ENCODE data around the gene LHFPL2.

The LHFPL2 gene

GRCh38 chr5:78665534-78665933 is 17.0 kb upstream of the LHFPL2 start:
- DNase-seq: no peak

DNA sequence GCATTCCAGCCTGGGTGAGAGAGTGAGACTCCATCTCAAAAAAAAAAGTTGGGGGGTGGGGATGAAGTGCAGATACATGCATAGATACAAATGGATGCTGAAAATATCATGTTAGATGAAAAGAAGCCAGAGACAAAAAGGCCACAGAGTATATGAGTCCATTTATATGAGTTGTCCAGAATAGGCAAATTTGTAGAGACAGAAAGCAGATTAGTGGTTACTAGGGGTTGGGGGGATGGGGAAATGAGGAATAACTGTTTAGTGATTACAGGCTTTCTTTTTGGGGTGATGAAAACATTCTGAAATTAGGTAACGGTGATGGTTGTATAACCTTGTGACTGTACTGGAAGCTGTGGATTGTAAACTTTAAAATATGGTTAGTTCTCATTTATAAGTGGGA is 13.8 kb upstream of the LHFPL2 start:
- DNase-seq: no peak

- DNase-seq: no peak
These were observed 13.1 kb upstream of the LHFPL2 start for GRCh38 chr5:78661691-78662090.

DNA sequence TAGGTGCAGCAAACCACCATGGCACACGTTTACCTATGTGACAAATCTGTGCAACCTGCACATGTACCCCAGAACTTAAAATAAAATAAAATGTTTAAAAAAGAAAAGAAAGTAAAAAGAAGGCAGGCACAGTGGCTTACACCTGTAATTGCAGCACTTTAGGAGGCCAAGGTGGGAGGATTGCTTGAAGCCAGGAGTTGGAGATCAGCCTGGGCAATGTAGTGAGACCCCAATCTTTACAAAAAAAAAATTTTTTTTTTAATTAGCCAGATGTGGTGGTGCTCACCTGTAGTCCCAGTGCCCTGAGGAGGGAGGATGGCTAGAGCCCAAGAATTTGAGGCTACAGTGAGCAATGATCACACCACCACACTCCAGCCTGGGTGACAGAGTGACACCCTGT is 12.5 kb upstream of the LHFPL2 start:
- DNase-seq: no peak

DNA sequence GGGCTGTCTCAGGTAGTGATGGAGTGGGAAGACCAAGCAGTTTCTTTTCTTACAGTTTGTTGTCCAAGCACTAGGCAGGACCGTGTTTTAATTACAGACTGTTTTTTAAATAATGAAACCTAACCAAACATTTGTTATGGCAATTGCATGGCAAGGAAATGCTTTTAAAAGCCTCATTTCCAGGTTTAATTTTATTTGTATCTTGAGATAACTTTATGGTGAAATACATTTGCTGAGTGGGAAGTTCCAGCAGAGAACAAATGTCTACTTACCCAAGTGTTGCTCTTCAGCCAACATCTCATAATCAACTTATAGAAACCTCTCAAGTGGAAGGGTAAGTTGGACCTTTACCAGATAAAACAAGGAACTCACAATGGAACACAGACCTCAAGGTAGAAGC is 11.8 kb upstream of the LHFPL2 start:
- no peak for DNase-seq

DNA sequence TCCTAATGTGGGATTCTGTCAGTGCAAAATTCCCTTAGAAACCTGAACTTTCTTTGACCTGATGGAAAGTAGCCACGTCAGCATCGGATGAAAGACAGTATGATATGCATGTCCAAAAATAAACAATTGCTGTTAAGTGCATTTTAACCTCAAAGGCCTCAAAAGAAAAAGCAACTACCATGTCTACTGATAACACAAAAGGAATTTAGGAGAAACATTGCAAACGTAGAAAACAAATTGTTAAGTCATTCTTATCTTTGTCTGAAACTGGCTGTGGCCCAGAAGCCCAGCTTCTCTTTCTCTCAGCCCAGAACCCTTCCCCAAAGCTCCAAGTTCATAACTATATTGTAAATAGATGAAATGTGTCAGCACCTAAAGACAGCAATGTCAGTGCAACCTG is 11.1 kb upstream of the LHFPL2 start:
- no peak for DNase-seq

DNA sequence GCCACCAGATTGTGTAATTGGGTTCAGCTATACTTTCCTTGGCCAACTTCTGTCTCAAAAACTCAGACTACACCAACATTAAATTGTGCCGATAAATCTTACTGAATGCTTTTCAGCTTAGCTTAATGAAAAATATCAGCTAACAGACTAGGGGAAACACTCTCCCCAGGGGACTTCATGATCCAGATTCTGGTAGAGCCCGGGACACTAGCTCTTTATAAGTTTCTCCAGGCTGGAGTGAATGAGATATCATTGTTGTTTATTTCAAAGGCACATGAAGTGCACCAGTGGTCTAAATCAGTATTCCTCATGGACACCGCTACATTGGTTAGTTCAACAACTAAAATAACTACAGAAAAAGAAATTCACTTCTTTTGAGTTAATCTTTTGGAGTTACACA is 10.5 kb upstream of the LHFPL2 start:
- DNase-seq: no peak

DNA sequence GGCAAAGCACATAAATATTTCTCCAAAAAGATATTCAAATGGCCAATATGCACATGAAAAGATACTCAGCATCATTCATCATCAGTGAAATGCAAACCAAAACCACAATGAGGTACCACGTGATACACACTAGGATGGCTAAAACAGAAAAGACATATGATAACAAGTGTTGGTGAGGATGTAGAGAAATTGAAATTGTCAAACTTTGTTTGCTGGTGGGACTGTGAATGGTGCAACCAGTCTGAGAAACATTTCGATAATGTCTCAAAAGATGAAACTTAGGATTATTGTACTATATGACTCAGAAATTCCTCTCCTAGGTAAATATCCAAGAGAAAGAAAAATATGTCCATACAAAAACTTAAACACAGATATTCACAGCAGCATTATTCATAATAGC is 8.6 kb upstream of the LHFPL2 start:
- DNase-seq: no peak

DNA sequence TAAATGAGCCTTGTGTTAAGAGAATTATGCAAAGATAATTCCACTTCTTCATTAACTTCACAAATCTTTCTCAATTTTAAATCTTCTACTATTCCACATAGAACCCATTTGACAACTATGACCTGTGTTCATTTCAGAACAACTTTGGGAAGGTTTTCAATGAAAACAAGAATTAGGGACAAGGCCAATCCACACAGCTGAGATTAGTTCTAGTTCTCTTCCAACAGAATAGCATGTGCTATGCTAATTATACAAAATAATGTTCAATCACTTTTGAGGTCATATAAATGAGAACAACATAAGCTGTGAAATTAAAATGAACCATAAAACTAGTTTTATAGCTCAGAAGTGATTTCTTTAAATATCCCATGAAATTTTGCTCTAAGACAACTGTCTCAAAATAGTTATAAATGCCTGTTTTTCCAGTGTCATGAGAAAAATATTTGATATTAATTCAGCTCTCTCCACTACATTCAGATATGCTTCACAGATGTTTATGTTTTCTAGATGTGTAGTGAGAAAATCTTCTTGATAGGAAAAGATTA is 7.2 kb upstream of the LHFPL2 start:
- DNase-seq: no peak

DNA sequence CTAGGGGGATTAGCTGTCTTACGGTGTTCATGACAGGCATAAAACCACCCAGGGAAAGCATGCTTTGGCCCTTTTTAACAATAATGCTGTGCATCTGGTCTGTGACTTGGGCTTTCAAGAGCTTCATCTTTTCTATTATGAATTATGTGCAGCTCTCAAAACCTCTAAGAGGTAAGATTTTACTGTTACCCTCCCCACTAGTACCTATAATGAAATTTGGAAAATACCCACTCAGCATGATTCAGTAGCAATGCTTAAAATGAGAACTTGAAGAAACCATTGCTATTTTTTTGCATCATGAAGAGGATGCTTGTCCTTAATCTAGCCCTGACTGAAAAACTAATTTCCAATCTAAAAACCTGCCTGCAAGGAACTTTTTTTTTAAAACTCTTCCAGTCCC is 5.8 kb upstream of the LHFPL2 start:
- DNase-seq: no peak

DNA sequence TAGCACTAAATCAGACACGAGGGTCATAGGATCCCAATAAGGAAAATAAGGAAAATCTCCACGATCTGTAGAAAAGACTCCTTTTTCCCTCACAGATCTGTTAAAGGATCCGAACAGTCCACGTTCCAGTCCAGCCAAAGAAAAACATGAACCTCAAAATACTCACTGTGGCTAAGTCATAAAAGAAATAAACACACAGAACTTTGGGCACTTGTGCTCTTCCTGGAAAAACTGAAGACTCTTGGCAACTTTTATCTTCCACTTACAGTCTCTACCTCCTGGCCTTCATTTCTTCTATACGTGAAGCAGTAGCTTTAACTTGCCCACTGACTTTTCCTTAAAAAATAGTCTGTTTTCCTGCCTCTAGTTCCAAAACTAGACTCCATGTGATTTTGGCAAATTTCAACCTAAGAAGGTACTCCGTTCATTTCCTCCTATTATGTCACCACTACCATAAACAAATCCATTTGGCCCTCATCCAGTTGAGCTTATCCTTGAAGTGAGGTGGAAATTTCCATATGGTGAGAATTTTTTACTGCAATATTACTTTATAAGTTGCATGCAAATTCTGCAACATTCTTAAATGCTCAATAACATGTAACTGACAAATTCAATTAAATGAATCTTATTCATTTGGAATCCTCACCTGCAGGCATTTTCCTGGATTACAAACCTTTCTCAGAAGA is 5.3 kb upstream of the LHFPL2 start:
- DNase-seq: no peak

DNA sequence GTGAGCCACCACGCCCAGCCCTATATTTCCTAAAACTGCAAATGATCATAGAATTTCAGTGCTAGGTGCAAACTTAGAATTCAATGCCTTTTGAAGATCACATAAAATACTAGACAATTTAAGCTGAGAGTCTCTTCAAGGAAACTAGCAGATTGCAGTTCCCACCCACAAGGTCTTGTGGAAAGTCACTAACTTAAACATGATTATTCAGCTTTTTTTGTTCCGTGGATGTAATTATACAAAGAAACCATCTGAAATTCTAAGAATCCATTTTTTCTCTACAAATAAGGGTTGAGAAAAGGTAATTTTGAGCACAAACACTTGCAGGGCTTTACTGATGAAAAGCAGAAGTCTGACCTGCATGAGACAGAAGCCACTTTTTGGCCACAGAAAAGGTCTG is 4.5 kb upstream of the LHFPL2 start:
- DNase-seq: no peak

DNA sequence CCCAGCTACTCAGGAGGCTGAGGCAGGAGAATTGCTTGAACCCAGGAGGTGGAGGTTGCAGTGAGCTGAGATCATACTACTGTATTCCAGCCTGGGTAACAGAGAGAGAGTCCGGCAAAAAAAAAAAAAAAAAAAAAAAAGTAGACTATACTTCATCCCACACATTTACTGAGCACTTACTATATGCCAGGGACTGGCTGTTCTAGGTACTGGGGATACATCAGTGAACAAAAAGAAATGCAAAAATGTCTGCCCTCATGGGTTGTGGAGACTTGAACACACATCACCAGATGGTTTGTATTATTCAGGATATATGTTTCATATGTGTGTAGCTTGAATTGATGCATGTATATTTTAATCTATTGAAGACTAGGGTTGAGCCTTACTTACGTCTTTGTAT is 2.9 kb upstream of the LHFPL2 start:
- no peak for DNase-seq

DNA sequence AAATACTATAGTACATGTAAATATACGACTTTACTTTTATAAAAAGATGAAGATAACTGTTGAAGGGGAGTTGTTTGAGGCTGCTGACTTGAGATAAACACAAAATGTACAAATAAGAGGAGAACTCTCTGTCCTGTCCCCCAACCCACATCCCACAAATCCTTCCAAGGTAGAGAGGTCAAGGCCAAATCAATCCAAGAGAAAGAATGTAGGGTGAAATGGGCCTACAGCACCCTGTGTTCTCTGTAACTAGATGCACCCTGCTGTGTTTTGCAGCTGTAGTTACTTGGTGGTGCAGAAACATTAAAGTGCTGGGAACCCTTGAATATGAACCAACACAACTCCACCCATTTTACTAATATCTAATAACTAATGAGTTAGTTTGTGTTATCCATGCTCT is 2.0 kb upstream of the LHFPL2 start:
- no peak for DNase-seq

GRCh38 chr5:78649861-78650496 is 1.4 kb upstream of the LHFPL2 start:
- peak; percentile 52 for DNase-seq

GRCh38 chr5:78649211-78649695 is 681 bp upstream of the LHFPL2 start:
- DNase-seq: peak; percentile 15

DNA sequence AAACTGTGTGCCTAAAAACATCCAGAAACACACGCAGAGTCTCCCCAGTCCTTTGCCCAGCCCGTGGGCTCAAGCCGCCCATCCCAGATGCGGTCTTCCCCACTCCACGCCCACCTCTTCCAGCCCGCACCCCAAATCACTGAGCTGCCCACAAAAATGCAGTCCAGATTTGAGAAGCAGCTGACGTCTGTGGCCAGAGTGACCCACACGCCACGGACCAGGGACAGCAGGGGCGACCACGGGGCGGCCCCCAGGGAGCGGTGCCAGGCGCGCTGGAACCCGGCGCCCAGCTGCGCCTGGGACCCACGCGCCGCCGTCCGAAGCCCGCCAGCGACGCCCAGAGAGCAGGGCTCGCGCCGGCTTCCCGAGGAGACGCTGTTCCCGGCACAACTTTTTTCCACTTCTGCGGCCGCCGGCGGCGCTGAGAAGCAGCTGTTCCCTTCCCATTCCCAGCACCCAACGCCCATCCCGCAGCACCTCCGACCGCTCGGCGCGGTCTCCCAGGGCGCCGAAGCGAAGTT is 674 bp downstream of the LHFPL2 start:
- peak; percentile 72 for DNase-seq

DNA sequence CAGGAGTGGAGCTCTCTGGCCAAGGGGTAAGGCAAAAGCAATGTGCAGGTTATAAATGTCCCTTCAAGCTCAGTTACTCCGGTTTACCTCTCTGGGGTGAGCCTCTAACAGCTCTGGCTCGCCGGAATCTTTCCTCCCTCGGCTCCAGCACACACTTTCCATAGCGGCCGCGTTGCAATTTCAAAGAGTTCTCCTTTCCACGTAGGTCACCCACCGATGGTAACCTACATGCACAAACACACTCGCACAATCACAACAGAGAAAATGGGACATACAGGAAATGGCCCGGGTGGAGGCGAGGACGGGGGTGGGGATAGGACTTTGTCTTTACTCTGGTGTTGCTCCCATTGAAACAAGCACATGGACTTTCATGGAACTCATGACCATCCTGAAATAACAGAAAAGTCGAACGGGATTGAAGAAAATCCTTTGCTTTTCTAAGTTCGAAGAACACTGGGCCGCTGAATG is 1.2 kb downstream of the LHFPL2 start:
- peak; percentile 40 for DNase-seq

GRCh38 chr5:78644741-78645300 is 3.8 kb downstream of the LHFPL2 start:
- DNase-seq: no peak

- no peak for DNase-seq
These were observed 4.4 kb downstream of the LHFPL2 start for GRCh38 chr5:78644129-78644528.

GRCh38 chr5:78642701-78643100 is 5.9 kb downstream of the LHFPL2 start:
- DNase-seq: no peak

GRCh38 chr5:78640662-78641474 is 7.7 kb downstream of the LHFPL2 start:
- DNase-seq: peak; percentile 48

DNA sequence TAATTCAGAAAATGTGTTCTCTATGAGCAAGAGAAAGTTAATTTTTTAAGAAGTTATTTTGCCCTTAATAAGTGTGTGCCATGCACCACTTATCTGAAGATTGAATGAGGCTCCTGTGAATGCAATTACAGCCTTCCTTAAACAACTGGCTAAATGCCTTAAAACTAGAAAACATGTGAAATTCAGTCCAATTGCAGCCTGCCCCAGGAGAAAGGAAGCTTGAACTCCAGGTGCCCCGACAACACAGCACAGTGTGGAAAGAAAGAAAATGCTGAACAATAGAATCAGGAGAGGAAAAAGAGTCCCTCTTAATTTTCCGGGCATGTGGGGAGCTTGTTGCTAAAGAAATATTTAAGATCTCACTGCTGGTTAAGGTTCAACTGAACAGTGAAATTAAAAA is 8.8 kb downstream of the LHFPL2 start:
- DNase-seq: no peak
